GM12875 (cell line): ENCODE data around the gene RSL1D1.
"Not testable (repeated sequence)": the region's sequence is repeated elsewhere in the genome, so short reads cannot be mapped to it uniquely, and the experiment has no call there.

Experiments
- H3K4me3 ChIP-seq: one replicate; pipeline ENCODE4 v1.5.1; 2011; ENCODE audit warnings: low read depth, low read length, control low read depth
- CTCF ChIP-seq: IDR thresholded peaks from 2 replicates; pipeline ENCODE4 v1.5.1; 2011; ENCODE audit warnings: low read depth, mild to moderate bottlenecking, control low read depth, inconsistent platforms, low read length, moderate library complexity, borderline replicate concordance; ENCODE audit not compliant: insufficient read depth

Gene RSL1D1

GRCh38 chr16:11793840-11794239, 57.5 kb downstream of the RSL1D1 start:
- TF ChIP-seq CTCF: no peak
- no peak overlapping the region for H3K4me3 ChIP-seq

GRCh38 chr16:11792410-11793241, 58.7 kb downstream of the RSL1D1 start:
- no peak for TF ChIP-seq CTCF
- H3K4me3 ChIP-seq: no peak overlapping the region

GRCh38 chr16:11791144-11791828, 60.1 kb downstream of the RSL1D1 start:
- no peak for TF ChIP-seq CTCF
- no peak overlapping the region for H3K4me3 ChIP-seq

- no peak for TF ChIP-seq CTCF
- H3K4me3 ChIP-seq: no peak overlapping the region
Observed at GRCh38 chr16:11788914-11789313, 62.4 kb downstream of the RSL1D1 start.

- not testable (repeated sequence) for H3K4me3 ChIP-seq
Observed at GRCh38 chr16:11784980-11785599, 66.3 kb downstream of the RSL1D1 start.

- not testable (repeated sequence) for H3K4me3 ChIP-seq
Observed at GRCh38 chr16:11784381-11784780, 67.0 kb downstream of the RSL1D1 start.

GRCh38 chr16:11784038-11784369, 67.3 kb downstream of the RSL1D1 start:
- TF ChIP-seq CTCF: no peak
- no peak overlapping the region for H3K4me3 ChIP-seq
